GM12878 (cell line): Measurements from ENCODE around the gene TMPRSS7. TPM values are rescaled to one million over a fixed set of nuclear protein-coding genes. Genes with fewer than 3 reads are reported as not detected.

Source experiments
- BACH1 ChIP-seq: fragments of 450-650 bp; IDR thresholded peaks from 2 replicates; pipeline ENCODE4 v1.6.1; 2017; ENCODE audit warnings: mild to moderate bottlenecking, borderline replicate concordance
- CEBPZ ChIP-seq: fragments of 150-350 bp; IDR thresholded peaks from 2 replicates; pipeline ENCODE4 v1.6.1; 2016; ENCODE audit warnings: low read depth, low read length
- microRNA counts: library from miRNA; unstranded; fragments of <30 nt; microRNA quantifications from one replicate; lab custom pipeline; 2016
- microRNA-seq: library from miRNA; unstranded; fragments of <30 nt; microRNA quantifications from one replicate; pipeline ENCODE4, GENCODE V29; 2018
- polyA plus RNA-seq, 11 experiments: library from polyadenylated mRNA; depleted of rRNA in 4 of 11; unstranded in 6 of 11; stranded (reverse) in 5 of 11; fragments of >200 nt; fragmentation: Nextera tagmentation in 4 of 11; fragmentation: Illumina TruSeq in 1 of 11; extraction: Ambion mirVana in 4 of 11; extraction: Trizol in 1 of 11; gene quantifications; 1 replicate in 1 of 11; 2 replicates in 10 of 11; pipeline versions ENCODE4 v1.2.1 to v1.2.3, GENCODE V29; 2011 to 2016; ENCODE audit warnings: inconsistent platforms in 2 of 11, missing spikeins in 2 of 11, low read depth in 1 of 11
- small RNA-seq: library from RNA; depleted of rRNA; stranded (forward); fragments of <200 nt; gene quantifications from one replicate; pipeline ENCODE3, GENCODE V24; 2014
- total RNA-seq, 4 experiments: library from RNA; depleted of rRNA in 3 of 4; stranded (reverse); fragments of >200 nt in 3 of 4; fragmentation: Illumina TruSeq in 1 of 4; extraction: Trizol in 1 of 4; gene quantifications; 2 replicates each; pipeline versions ENCODE4 v1.2.1 to v1.2.3, GENCODE V29; 2013 to 2021

TMPRSS7 gene
- total and polyA plus RNA-seq, 10 of the 15 experiments (the other 5 are each of a cell fraction or from before 2014, with no cell fraction given): 0.03 TPM; not detected in 9

DNA sequence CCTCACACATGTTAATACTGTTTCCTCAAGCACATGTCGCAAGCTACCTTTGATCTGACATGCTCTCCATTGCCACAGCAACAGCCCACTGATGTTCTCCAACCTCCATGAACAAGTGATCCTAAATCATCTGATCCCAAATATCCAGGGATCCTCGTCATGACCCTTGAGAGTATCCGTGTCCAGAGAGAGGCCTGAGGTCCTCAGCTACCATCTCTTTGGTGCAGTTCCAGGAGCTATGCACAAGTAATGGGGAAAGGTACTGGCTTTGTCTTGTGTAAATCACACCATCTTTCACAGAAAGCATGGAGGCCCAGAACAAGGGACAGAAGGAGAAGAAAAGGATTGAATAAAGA lies 96.1 kb downstream of the TMPRSS7 start (continued):
- TF ChIP-seq CEBPZ (no peak), BACH1 (peak; percentile 77)

MicroRNA genes within 50 kb of the gene (microRNA counts, 767-probe panel; counts per million panel counts)
- microRNA hsa-miR-567 (lab: Ali Mortazavi, UCI): 1,973 counts per million, percentile 75 among the panel's probes with 10 or more counts

Small RNA genes within 50 kb of the gene (microRNA-seq; reads per million reads assigned to microRNA genes)
- not detected for gene MIR567

Small RNA genes within 50 kb of the gene (small RNA-seq; reads per million reads assigned to genes)
- gene MIR567: not detected

Other genes with a start within 250 kb of the TMPRSS7 start
- gene PHLDB2, start 175.5 kb upstream of the TMPRSS7 start, total RNA-seq (2014; rRNA removed): 0.54 and 0.62 TPM in 2 replicates
- 0.37 and 0.63 TPM in 2 replicates for gene PHLDB2, start 175.5 kb upstream of the TMPRSS7 start, total RNA-seq (2014; rRNA removed; fragmentation: Illumina TruSeq; extraction: Trizol)
- gene PHLDB2, start 175.5 kb upstream of the TMPRSS7 start, total RNA-seq (2021): 0.64 and 0.90 TPM in 2 replicates
- 0.33 and 0.49 TPM in 2 replicates for gene PHLDB2, start 175.5 kb upstream of the TMPRSS7 start, polyA plus RNA-seq (2011; rRNA removed)
- gene PHLDB2, start 175.5 kb upstream of the TMPRSS7 start, polyA plus RNA-seq (2014; fragmentation: Illumina TruSeq; extraction: Trizol): 0.32 and 0.41 TPM in 2 replicates
- under 1 TPM; 0.03 to 0.16 TPM for gene PHLDB2, start 175.5 kb upstream of the TMPRSS7 start, polyA plus RNA-seq (2014; fragmentation: Nextera tagmentation; extraction: Ambion mirVana)
- gene PHLDB2, start 175.5 kb upstream of the TMPRSS7 start, polyA plus RNA-seq (2014; rRNA removed): 0.29 and 0.40 TPM in 2 replicates
- gene PHLDB2, start 175.5 kb upstream of the TMPRSS7 start, polyA plus RNA-seq (2016; fragmentation: Nextera tagmentation; extraction: Ambion mirVana): under 1 TPM; 0.37 to 0.67 TPM
- gene ABHD10, start 55.7 kb upstream of the TMPRSS7 start, total RNA-seq (2014; rRNA removed): 33.7 and 35.0 TPM in 2 replicates
- gene ABHD10, start 55.7 kb upstream of the TMPRSS7 start, total RNA-seq (2014; rRNA removed; fragmentation: Illumina TruSeq; extraction: Trizol): 27.3 TPM in 2 replicates
- 30.5 and 36.7 TPM in 2 replicates for gene ABHD10, start 55.7 kb upstream of the TMPRSS7 start, total RNA-seq (2021)
- gene ABHD10, start 55.7 kb upstream of the TMPRSS7 start, polyA plus RNA-seq (2011; rRNA removed): 51.0 and 71.5 TPM in 2 replicates
- 26.1 and 33.2 TPM in 2 replicates for gene ABHD10, start 55.7 kb upstream of the TMPRSS7 start, polyA plus RNA-seq (2014; fragmentation: Illumina TruSeq; extraction: Trizol)
- gene ABHD10, start 55.7 kb upstream of the TMPRSS7 start, polyA plus RNA-seq (2014; fragmentation: Nextera tagmentation; extraction: Ambion mirVana): 10 to 100 TPM; 12.3 to 16.7 TPM
- 23.2 and 24.3 TPM in 2 replicates for gene ABHD10, start 55.7 kb upstream of the TMPRSS7 start, polyA plus RNA-seq (2014; rRNA removed)
- gene ABHD10, start 55.7 kb upstream of the TMPRSS7 start, polyA plus RNA-seq (2016; fragmentation: Nextera tagmentation; extraction: Ambion mirVana): 10 to 100 TPM; 43.1 to 46.4 TPM
- gene TAGLN3, start 35.8 kb upstream of the TMPRSS7 start, total RNA-seq (2014; rRNA removed): 0.23 TPM in 1 of 2 replicates, not detected in the other
- not detected in 2 replicates for gene TAGLN3, start 35.8 kb upstream of the TMPRSS7 start, total RNA-seq (2014; rRNA removed; fragmentation: Illumina TruSeq; extraction: Trizol)
- gene TAGLN3, start 35.8 kb upstream of the TMPRSS7 start, total RNA-seq (2021): not detected in 2 replicates
- gene TAGLN3, start 35.8 kb upstream of the TMPRSS7 start, polyA plus RNA-seq (2011; rRNA removed): 0.46 and 0.53 TPM in 2 replicates
- gene TAGLN3, start 35.8 kb upstream of the TMPRSS7 start, polyA plus RNA-seq (2014; fragmentation: Illumina TruSeq; extraction: Trizol): 0.07 TPM in 1 of 2 replicates, not detected in the other
- under 1 TPM in 1 of 2 experiments, not detected in 1; 0.07 TPM for gene TAGLN3, start 35.8 kb upstream of the TMPRSS7 start, polyA plus RNA-seq (2014; fragmentation: Nextera tagmentation; extraction: Ambion mirVana)
- gene TAGLN3, start 35.8 kb upstream of the TMPRSS7 start, polyA plus RNA-seq (2014; rRNA removed): 0.06 TPM in 1 of 2 replicates, not detected in the other
- gene TAGLN3, start 35.8 kb upstream of the TMPRSS7 start, polyA plus RNA-seq (2016; fragmentation: Nextera tagmentation; extraction: Ambion mirVana): under 1 TPM; 0.12 to 0.19 TPM
- gene C3orf52, start 51.7 kb downstream of the TMPRSS7 start, total RNA-seq (2014; rRNA removed): 0.45 and 0.71 TPM in 2 replicates
- 0.54 and 0.55 TPM in 2 replicates for gene C3orf52, start 51.7 kb downstream of the TMPRSS7 start, total RNA-seq (2014; rRNA removed; fragmentation: Illumina TruSeq; extraction: Trizol)
- gene C3orf52, start 51.7 kb downstream of the TMPRSS7 start, total RNA-seq (2021): 0.15 and 0.19 TPM in 2 replicates
- gene C3orf52, start 51.7 kb downstream of the TMPRSS7 start, polyA plus RNA-seq (2011; rRNA removed): 1.9 and 2.3 TPM in 2 replicates
- 0.21 and 0.29 TPM in 2 replicates for gene C3orf52, start 51.7 kb downstream of the TMPRSS7 start, polyA plus RNA-seq (2014; fragmentation: Illumina TruSeq; extraction: Trizol)
- 1 to 10 TPM in 1 of 2 experiments, under 1 TPM in 1; 0.93 to 1.1 TPM for gene C3orf52, start 51.7 kb downstream of the TMPRSS7 start, polyA plus RNA-seq (2014; fragmentation: Nextera tagmentation; extraction: Ambion mirVana)
- 0.24 and 0.53 TPM in 2 replicates for gene C3orf52, start 51.7 kb downstream of the TMPRSS7 start, polyA plus RNA-seq (2014; rRNA removed)
- 1 to 10 TPM; 1.8 TPM for gene C3orf52, start 51.7 kb downstream of the TMPRSS7 start, polyA plus RNA-seq (2016; fragmentation: Nextera tagmentation; extraction: Ambion mirVana)
- gene GCSAM, start 98.5 kb downstream of the TMPRSS7 start, total RNA-seq (2014; rRNA removed): 88.3 and 106 TPM in 2 replicates
- 101 and 110 TPM in 2 replicates for gene GCSAM, start 98.5 kb downstream of the TMPRSS7 start, total RNA-seq (2014; rRNA removed; fragmentation: Illumina TruSeq; extraction: Trizol)
- 81.5 and 100 TPM in 2 replicates for gene GCSAM, start 98.5 kb downstream of the TMPRSS7 start, total RNA-seq (2021)
- gene GCSAM, start 98.5 kb downstream of the TMPRSS7 start, polyA plus RNA-seq (2011; rRNA removed): 407 and 443 TPM in 2 replicates
- 204 and 282 TPM in 2 replicates for gene GCSAM, start 98.5 kb downstream of the TMPRSS7 start, polyA plus RNA-seq (2014; fragmentation: Illumina TruSeq; extraction: Trizol)
- gene GCSAM, start 98.5 kb downstream of the TMPRSS7 start, polyA plus RNA-seq (2014; fragmentation: Nextera tagmentation; extraction: Ambion mirVana): 100 to 1,000 TPM; 127 to 168 TPM
- 99.5 and 114 TPM in 2 replicates for gene GCSAM, start 98.5 kb downstream of the TMPRSS7 start, polyA plus RNA-seq (2014; rRNA removed)
- gene GCSAM, start 98.5 kb downstream of the TMPRSS7 start, polyA plus RNA-seq (2016; fragmentation: Nextera tagmentation; extraction: Ambion mirVana): 10 to 100 TPM; 85.4 to 89.0 TPM